ENCODE results near the gene HLA-G. TPM values are rescaled to one million over a fixed set of nuclear protein-coding genes. Genes with fewer than 3 reads are reported as not detected.

Gene HLA-G
- total RNA-seq, 2 experiments from 2014 or later: 0.15 TPM; not detected in 1

DNA sequence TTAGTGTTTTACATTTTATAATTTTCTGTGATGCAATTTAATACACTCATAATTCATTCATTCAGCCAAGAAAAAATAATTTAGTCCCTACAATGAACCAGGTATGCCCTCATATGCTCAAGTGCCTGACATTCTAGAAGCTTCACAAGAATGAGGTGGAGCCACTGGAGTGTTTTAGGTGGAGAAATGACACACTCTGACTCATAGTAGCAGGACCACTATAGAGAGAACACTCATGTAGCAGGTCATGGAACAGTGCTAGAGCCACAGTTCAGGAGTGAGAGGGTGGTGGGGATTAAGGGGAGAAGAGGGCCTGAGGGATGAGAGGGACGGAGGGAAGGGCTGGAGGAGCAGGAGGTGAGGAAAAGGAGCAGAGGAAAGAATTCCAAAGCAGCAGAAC is 1.4 kb upstream of the HLA-G start:
- Mint-ChIP-seq H3K9me3 (no peaks in the 10 kb centered on the region), H3K27ac (no peak overlapping the region), H3K27me3 (peaks cover 77% of the 10 kb centered on the region), H3K4me3 (no peak overlapping the region), H3K4me1 (peaks cover 9% of the 10 kb centered on the region), H3K36me3 (ENCODE audit: low read depth) (no peaks in the 10 kb centered on the region)
- ChIA-PET POLR2A (no interaction called here), CTCF (interaction anchor here (1.2 kb wide), 1 partner anchor 120 kb away, joined by 3 read pairs; no protein-coding TSS in a partner anchor)
- DNase-seq: no peak

DNA sequence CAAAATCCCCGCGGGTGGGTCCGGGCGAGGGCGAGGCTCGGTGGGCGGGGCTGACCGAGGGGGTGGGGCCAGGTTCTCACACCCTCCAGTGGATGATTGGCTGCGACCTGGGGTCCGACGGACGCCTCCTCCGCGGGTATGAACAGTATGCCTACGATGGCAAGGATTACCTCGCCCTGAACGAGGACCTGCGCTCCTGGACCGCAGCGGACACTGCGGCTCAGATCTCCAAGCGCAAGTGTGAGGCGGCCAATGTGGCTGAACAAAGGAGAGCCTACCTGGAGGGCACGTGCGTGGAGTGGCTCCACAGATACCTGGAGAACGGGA is 809 bp downstream of the HLA-G start:
- Mint-ChIP-seq H3K9me3 (no peaks in the 10 kb centered on the region), H3K27me3 (peaks cover 73% of the 10 kb centered on the region), H3K4me1 (peaks cover 18% of the 10 kb centered on the region), H3K4me3 (no peak overlapping the region), H3K36me3 (ENCODE audit: low read depth) (no peaks in the 10 kb centered on the region), H3K27ac (no peak overlapping the region)
- no peak for DNase-seq
- POLR2A ChIA-PET: no interaction called here
- CTCF ChIA-PET: no interaction called here

DNA sequence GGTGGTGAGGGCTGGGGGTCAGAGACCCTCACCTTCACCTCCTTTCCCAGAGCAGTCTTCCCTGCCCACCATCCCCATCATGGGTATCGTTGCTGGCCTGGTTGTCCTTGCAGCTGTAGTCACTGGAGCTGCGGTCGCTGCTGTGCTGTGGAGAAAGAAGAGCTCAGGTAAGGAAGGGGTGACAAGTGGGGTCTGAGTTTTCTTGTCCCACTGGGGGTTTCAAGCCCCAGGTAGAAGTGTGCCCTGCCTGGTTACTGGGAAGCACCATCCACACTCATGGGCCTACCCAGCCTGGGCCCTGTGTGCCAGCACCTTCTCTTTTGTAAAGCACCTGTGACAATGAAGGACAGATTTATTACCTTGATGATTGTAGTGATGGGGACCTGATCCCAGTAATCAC is 2.1 kb downstream of the HLA-G start:
- ChIA-PET POLR2A (no interaction called here), CTCF (no interaction called here)
- peaks cover 18% of the 10 kb centered on the region for H3K4me1 Mint-ChIP-seq
- H3K36me3 Mint-ChIP-seq (ENCODE audit: low read depth): no peaks in the 10 kb centered on the region
- peaks cover 67% of the 10 kb centered on the region for H3K27me3 Mint-ChIP-seq
- DNase-seq: no peak
- no peak overlapping the region for H3K27ac Mint-ChIP-seq
- no peaks in the 10 kb centered on the region for H3K9me3 Mint-ChIP-seq
- H3K4me3 Mint-ChIP-seq: no peak overlapping the region

DNA sequence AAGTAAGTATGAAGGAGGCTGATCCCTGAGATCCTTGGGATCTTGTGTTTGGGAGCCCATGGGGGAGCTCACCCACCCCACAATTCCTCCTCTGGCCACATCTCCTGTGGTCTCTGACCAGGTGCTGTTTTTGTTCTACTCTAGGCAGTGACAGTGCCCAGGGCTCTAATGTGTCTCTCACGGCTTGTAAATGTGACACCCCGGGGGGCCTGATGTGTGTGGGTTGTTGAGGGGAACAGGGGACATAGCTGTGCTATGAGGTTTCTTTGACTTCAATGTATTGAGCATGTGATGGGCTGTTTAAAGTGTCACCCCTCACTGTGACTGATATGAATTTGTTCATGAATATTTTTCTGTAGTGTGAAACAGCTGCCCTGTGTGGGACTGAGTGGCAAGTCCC is 2.8 kb downstream of the HLA-G start:
- CTCF ChIA-PET: no interaction called here
- no peaks in the 10 kb centered on the region for H3K36me3 Mint-ChIP-seq (ENCODE audit: low read depth)
- POLR2A ChIA-PET: interaction anchor here (1.3 kb wide), 1 partner anchor 81 kb away, joined by 5 read pairs; no protein-coding TSS in a partner anchor
- H3K27ac Mint-ChIP-seq: no peak overlapping the region
- no peak overlapping the region for H3K4me3 Mint-ChIP-seq
- no peaks in the 10 kb centered on the region for H3K9me3 Mint-ChIP-seq
- no peak for DNase-seq
- H3K27me3 Mint-ChIP-seq: peaks cover 67% of the 10 kb centered on the region
- H3K4me1 Mint-ChIP-seq: peaks cover 18% of the 10 kb centered on the region

DNA sequence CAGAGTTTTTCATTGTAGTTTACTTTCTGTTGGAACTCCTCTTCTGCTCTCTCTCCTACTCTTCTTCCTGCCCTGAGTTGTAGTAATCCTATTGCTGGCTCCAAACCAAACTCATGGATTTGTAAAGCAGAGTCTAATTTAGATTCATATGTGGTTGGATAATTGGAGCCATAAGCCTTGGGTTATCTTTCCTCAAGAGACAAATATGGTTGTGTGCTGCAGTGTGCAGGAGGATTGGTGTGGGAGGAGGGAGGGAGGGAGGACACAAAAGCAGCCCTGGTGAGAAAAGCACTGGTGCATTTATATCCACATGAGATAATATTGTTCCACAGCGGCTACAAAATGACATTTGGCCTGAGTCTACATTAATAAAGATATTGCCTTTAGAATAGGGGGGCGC is 4.2 kb downstream of the HLA-G start:
- Mint-ChIP-seq H3K4me1 (peaks cover 18% of the 10 kb centered on the region), H3K27ac (no peak overlapping the region), H3K9me3 (no peaks in the 10 kb centered on the region), H3K27me3 (peaks cover 68% of the 10 kb centered on the region), H3K36me3 (ENCODE audit: low read depth) (no peaks in the 10 kb centered on the region), H3K4me3 (no peak overlapping the region)
- CTCF ChIA-PET: interaction anchor here (1.0 to 2.1 kb wide), 3 partner anchors 16 to 182 kb away, joined by 3 to 7 read pairs (median 3); no protein-coding TSS in a partner anchor
- DNase-seq: no peak
- POLR2A ChIA-PET: no interaction called here

DNA sequence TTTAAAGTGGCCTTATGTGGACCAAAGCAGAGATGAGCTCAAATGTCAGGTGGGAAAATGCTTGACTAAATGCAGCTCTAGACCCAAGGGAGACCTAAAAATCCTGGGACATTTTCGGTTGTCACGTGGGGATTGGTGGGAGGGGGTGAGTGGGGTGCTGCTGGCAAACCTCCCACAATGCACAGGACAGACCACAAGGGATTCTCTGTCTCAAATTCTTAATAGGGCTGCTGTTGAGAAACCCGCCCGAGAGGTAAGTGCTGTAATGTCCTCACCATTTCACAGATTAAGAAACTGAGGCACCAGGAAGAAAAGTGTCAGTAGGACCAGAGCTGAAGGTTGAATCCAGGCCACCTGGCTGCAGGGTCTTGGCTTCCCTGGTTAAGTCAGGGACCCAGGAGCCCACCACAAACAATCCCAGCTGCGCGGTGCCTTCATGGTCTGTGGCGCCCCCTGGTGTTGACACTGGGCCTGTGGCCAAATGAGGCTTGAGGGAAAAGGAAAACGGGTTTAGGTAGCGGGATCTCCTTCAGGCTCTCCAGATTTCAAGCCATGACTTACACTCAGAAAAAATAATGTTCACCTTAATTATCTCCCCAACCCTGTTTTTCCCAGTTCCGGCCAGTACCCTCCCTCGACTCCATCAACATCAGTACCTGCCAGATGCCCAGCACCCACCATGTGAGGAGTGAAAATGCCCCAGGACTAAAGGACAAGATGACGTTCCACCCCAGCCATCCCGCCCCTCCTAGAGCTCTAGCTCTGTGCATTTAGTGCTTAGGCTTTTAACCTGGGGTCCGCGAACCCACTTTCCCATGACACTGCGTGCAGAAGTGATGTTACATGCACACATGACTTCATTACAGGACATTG is 7.2 kb downstream of the HLA-G start:
- POLR2A ChIA-PET: no interaction called here
- peaks cover 9% of the 10 kb centered on the region for H3K4me1 Mint-ChIP-seq
- H3K9me3 Mint-ChIP-seq: no peaks in the 10 kb centered on the region
- no peak overlapping the region for H3K27ac Mint-ChIP-seq
- H3K36me3 Mint-ChIP-seq (ENCODE audit: low read depth): no peaks in the 10 kb centered on the region
- H3K4me3 Mint-ChIP-seq: no peak overlapping the region
- CTCF ChIA-PET: interaction anchor here (0.7 to 3.1 kb wide), 22 partner anchors 9 to 184 kb away, joined by 3 to 46 read pairs (median 4); no protein-coding TSS in a partner anchor
- peak; percentile 56 for DNase-seq
- H3K27me3 Mint-ChIP-seq: peaks cover 62% of the 10 kb centered on the region

DNA sequence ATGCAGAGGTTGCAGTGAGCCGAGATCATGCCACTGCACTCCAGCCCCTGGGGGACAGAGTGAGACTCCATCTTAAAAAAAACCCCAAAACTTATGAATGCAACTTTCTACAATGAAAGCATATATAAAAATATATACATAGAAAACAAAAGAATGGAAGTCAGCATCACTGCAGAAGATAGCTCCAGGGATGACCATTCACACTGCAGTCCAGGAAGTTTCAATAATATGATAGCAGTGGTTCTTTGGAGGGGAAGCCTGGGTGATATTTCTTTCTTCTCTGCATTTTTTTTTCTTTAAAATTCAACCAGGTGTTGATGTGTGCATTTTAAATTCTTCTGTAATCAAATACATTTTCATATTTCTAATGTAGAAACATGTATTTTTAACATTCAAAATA is 12.3 kb downstream of the HLA-G start:
- Mint-ChIP-seq H3K4me1 (peaks cover 4% of the 10 kb centered on the region), H3K9me3 (no peaks in the 10 kb centered on the region), H3K27me3 (peaks cover 59% of the 10 kb centered on the region), H3K36me3 (ENCODE audit: low read depth) (no peaks in the 10 kb centered on the region), H3K4me3 (no peak overlapping the region), H3K27ac (no peak overlapping the region)
- DNase-seq: no peak
- CTCF ChIA-PET: interaction anchor here (0.7 kb wide), 1 partner anchor 87 kb away, joined by 3 read pairs; no protein-coding TSS in a partner anchor
- POLR2A ChIA-PET: no interaction called here

DNA sequence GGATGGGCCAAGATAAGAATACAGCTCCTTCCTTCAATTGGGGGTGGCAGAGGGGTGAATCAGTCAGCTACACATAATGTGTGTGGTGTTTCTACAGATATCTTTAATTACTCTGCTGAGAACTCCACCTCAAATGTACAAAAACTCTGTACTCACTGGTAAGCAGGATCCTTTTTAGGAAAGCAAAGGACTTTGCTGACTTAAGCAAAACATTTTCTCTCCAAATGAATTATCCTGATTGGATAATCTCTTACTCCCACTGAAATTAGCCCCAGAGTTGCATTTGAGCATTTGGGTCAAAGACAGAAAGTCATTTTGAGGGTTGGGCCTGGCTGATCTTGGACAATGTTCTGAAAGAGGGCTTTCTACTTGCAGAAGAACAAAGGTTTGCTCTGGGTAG is 13.4 kb downstream of the HLA-G start:
- CTCF ChIA-PET: interaction anchor here (0.9 kb wide), 1 partner anchor 103 kb away, joined by 3 read pairs; no protein-coding TSS in a partner anchor
- H3K27me3 Mint-ChIP-seq: peaks cover 53% of the 10 kb centered on the region
- H3K4me1 Mint-ChIP-seq: peaks cover 15% of the 10 kb centered on the region
- H3K27ac Mint-ChIP-seq: no peak overlapping the region
- no peaks in the 10 kb centered on the region for H3K36me3 Mint-ChIP-seq (ENCODE audit: low read depth)
- no peaks in the 10 kb centered on the region for H3K9me3 Mint-ChIP-seq
- DNase-seq: no peak
- no peak overlapping the region for H3K4me3 Mint-ChIP-seq
- POLR2A ChIA-PET: no interaction called here

DNA sequence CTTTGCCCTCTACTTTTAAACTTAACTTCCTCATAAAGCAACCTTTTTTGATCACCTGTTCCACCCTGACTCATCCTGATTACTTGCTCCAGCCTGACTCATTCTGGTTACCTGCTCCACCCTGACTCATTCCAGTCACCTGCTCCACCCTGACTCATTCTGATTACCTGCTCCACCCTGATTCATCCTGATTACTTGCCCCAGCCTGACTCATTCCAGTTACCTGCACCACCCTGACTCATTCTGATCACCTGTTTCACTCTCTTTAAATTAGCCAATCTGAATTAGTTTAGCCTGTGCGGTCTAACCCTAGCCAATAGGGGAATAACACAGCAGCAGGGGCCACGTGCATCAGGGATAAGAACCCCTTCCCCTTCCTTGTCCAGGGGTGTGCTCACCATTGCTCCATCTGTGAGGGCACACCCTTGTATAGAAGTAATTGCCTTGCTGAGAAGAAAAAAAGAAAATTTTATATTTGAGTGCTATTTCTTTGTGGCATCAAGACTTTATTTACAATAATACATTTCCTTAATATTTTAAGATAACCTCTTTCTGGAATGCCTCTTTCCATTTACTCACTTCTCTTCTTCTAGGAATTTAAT is 17.9 kb downstream of the HLA-G start:
- ChIA-PET POLR2A (no interaction called here), CTCF (no interaction called here)
- H3K27me3 Mint-ChIP-seq: peaks cover 51% of the 10 kb centered on the region
- peak; percentile 60 for DNase-seq
- no peak overlapping the region for H3K4me3 Mint-ChIP-seq
- no peaks in the 10 kb centered on the region for H3K9me3 Mint-ChIP-seq
- H3K4me1 Mint-ChIP-seq: peaks cover 37% of the 10 kb centered on the region
- H3K36me3 Mint-ChIP-seq (ENCODE audit: low read depth): peaks cover 3% of the 10 kb centered on the region
- H3K27ac Mint-ChIP-seq: peak overlapping the region; percentile 16

DNA sequence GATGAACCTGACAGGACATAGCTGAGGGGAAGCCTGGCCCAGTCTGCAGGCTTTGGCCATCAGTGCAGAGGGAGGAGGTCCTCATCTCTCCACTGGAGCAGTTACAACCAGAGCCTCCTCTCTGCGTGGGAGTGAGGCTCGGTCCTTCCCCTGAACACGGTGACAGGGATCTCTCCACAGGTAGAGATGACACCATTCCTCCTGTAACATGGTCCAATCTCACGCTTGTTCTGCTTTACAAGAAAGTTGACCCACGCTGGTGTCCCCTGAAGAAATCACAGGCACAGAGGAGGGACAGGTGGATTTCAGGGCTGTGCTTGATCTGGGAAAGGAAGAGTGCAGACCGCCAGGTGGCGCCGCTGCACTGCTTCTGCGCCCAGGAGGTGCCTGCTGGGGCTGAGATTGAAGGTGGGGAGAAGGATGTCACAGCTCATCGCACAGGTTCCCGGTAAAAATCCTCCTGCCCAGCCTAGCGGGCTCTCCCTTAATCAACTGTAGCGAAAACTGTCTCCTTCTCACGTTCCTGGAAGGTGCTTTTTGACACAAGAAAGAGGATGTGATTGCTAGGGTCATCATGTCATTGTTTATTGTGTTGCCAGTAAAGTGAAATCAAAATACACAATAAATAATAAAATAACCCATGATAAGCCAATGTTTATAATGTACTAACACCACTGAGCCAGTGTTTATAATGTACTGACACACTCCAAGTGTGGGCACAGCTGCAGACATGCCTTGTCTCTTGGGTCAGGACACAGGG is 20.4 kb downstream of the HLA-G start:
- ChIA-PET POLR2A (interaction anchor here (1.4 to 2.7 kb wide), 2 partner anchors 118 to 255 kb away, joined by 4 to 17 read pairs; no protein-coding TSS in a partner anchor), CTCF (interaction anchor here (0.6 to 2.6 kb wide), 18 partner anchors 13 to 283 kb away, joined by 3 to 15 read pairs (median 4); no protein-coding TSS in a partner anchor)
- DNase-seq: peak; percentile 88
- Mint-ChIP-seq H3K4me3 (no peak overlapping the region), H3K36me3 (ENCODE audit: low read depth) (peaks cover 3% of the 10 kb centered on the region), H3K4me1 (peaks cover 45% of the 10 kb centered on the region), H3K27ac (no peak overlapping the region), H3K27me3 (peaks cover 56% of the 10 kb centered on the region), H3K9me3 (no peaks in the 10 kb centered on the region)

DNA sequence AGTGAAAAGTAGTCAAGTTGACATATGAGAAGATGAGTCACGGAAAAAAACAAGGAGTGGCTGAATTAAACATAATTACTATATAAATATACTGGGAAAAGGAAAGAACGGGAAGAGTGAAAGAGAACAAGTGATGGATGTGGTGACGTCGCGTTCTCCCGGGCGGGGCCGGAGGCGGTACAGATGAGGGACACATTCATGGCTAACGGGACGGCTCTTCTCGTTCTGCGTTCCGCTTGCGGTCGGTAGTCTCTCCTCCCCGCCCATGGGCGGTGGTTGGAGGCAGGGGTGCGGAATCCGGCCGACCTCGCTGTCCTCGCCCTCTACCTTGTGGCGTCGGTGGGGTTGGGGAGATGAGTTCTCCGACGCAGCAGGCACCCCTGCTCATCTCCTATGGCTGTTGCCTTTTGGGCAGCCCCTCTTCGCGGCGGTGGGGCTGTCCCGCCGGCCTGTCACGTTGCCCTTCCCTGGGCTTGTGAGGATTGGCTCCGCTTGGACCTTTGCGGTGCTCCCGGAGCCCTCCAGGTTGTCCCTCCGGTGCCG is 22.5 kb downstream of the HLA-G start:
- Mint-ChIP-seq H3K27me3 (peaks cover 62% of the 10 kb centered on the region), H3K27ac (no peak overlapping the region), H3K4me1 (peaks cover 39% of the 10 kb centered on the region), H3K36me3 (ENCODE audit: low read depth) (peaks cover 3% of the 10 kb centered on the region), H3K9me3 (no peaks in the 10 kb centered on the region), H3K4me3 (peak overlapping the region; percentile 56)
- POLR2A ChIA-PET: no interaction called here
- peak; percentile 59 for DNase-seq
- CTCF ChIA-PET: interaction anchor here (1.0 kb wide), 1 partner anchor 163 kb away, joined by 3 read pairs; no protein-coding TSS in a partner anchor

DNA sequence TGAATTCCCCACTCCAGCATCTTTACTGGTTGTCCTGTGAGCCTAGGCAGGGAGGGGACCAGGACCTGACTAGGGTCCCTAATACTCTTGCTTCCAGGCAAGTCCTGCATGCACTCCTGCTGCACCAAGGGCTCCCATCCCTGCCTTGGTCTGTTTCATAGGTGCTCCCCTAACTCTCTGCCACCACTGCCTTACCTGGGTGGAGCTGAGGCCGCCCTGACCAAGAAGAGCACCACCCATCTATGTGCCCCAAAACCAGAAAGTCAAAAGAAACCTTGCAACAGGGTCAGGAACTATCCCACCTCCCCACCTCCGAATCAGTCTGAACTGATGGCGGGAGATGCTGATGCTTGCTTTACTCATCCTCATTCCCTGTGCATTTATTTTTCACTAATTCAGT is 23.6 kb downstream of the HLA-G start:
- Mint-ChIP-seq H3K4me3 (no peak overlapping the region), H3K4me1 (peaks cover 30% of the 10 kb centered on the region), H3K27me3 (peaks cover 64% of the 10 kb centered on the region), H3K36me3 (ENCODE audit: low read depth) (peaks cover 3% of the 10 kb centered on the region), H3K9me3 (no peaks in the 10 kb centered on the region), H3K27ac (no peak overlapping the region)
- CTCF ChIA-PET: interaction anchor here (1.0 to 1.2 kb wide), 2 partner anchors 162 to 197 kb away, joined by 3 read pairs; no protein-coding TSS in a partner anchor
- DNase-seq: no peak
- POLR2A ChIA-PET: interaction anchor here (1.8 kb wide), 1 partner anchor 114 kb away, joined by 5 read pairs; no protein-coding TSS in a partner anchor

DNA sequence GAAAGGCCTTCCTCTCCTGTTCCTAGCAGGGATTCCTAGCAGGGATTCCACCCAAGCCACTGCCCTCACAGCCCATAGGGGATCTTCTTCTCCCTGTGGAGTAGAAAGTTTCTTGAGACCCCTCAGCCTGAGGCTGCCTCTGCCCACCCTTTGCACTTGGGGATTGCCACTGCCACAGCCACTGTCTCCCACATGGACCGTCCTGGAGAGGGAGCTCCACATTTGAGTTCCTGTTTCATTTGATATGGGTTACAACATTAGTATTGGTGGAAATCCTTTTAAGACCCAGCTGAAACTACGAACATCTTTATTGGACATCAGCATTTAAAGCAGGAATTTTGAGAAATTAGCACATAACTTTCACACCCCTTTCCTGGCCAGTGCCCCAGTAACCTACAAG is 25.6 kb downstream of the HLA-G start:
- Mint-ChIP-seq H3K27ac (no peak overlapping the region), H3K4me1 (peaks cover 24% of the 10 kb centered on the region), H3K9me3 (no peaks in the 10 kb centered on the region), H3K27me3 (peaks cover 69% of the 10 kb centered on the region), H3K36me3 (ENCODE audit: low read depth) (no peaks in the 10 kb centered on the region), H3K4me3 (no peak overlapping the region)
- ChIA-PET POLR2A (no interaction called here), CTCF (no interaction called here)
- DNase-seq: no peak
